HEK293T (cell line): ENCODE measurements around the gene B4GALT5.

Experiments
- FOXK2 ChIP-seq: fragments of 450-650 bp; IDR thresholded peaks from 2 replicates; pipeline ENCODE4 v1.6.1; 2016; ENCODE audit warnings: mild to moderate bottlenecking
- SUZ12 ChIP-seq: fragments of 450-650 bp; IDR thresholded peaks from 2 replicates; pipeline ENCODE4 v1.6.1; 2016; ENCODE audit warnings: mild to moderate bottlenecking
- ZNF384 ChIP-seq: fragments of 450-650 bp; IDR thresholded peaks from 2 replicates; pipeline ENCODE4 v1.6.1; 2016

GRCh38 chr20:49610691-49611538 is 102.8 kb downstream of the B4GALT5 start:
- TF ChIP-seq ZNF384 (no peak), FOXK2 (no peak), SUZ12 (no peak)
